Measurements from ENCODE around the gene BTBD9. TPM values are rescaled to one million over a fixed set of nuclear protein-coding genes. Genes with fewer than 3 reads are reported as not detected.

BTBD9 gene
- total and polyA plus RNA-seq, 9 of the 15 experiments (the other 6 are each of a cell fraction or from before 2014, with no cell fraction given), result 0.08 to 1.6 (median 0.58) TPM

GRCh38 chr6:38639498-38640215 is at the start of gene BTBD9 (continued):
- no peak for TF ChIP-seq RERE (CRISPR knock-in tag; IDR thresholded peaks at IDR 0.05; ENCODE audit: borderline replicate concordance)
- no peak for TF ChIP-seq GATAD2A (IDR thresholded peaks at IDR 0.05)
- TF ChIP-seq FOXK2 (conservative IDR thresholded peaks at IDR 0.05 in 1 of 2, IDR thresholded peaks at IDR 0.05 in 1 of 2; ENCODE audit: low read depth in 2 of 2), result no peak
- no peak for TF ChIP-seq RBM22 (IDR thresholded peaks at IDR 0.05; ENCODE audit: low read depth, low read length, poor library complexity, severe bottlenecking)
- TF ChIP-seq BRCA1 (IDR thresholded peaks at IDR 0.05), result no peak
- no peak for TF ChIP-seq BRCA1 (CRISPR knock-in tag; IDR thresholded peaks at IDR 0.05)
- no peak for TF ChIP-seq MCM3 (IDR thresholded peaks at IDR 0.05)
- no peak for TF ChIP-seq PURB (CRISPR knock-in tag; IDR thresholded peaks at IDR 0.05; ENCODE audit: low read depth)
- no peak for TF ChIP-seq SMAD2 (IDR thresholded peaks at IDR 0.05; ENCODE audit: low read depth, low read length)
- TF ChIP-seq ZNF699 (CRISPR knock-in tag; IDR thresholded peaks at IDR 0.05; ENCODE audit: insufficient replicate concordance), result no peak
- peak; percentile 47; the same call in 1 of the 2 replicates for TF ChIP-seq RB1 (IDR thresholded peaks at IDR 0.05; ENCODE audit: low read depth)
- TF ChIP-seq KLF13 (tag; IDR thresholded peaks at IDR 0.05; ENCODE audit: borderline replicate concordance, low read depth), result peak; percentile 85; the same call in 1 of the 2 replicates
- TF ChIP-seq POLR2AphosphoS2 (IDR thresholded peaks at IDR 0.05; ENCODE audit: low read length), result no peak
- no peak for TF ChIP-seq ZNF280A (IDR thresholded peaks at IDR 0.05; ENCODE audit: low read depth, partially characterized antibody)
- TF ChIP-seq ZEB2 (IDR thresholded peaks at IDR 0.05), result no peak
- TF ChIP-seq HDGF (IDR thresholded peaks at IDR 0.05), result no peak
- TF ChIP-seq NFRKB (IDR thresholded peaks at IDR 0.05; ENCODE audit: low read depth), result no peak
- TF ChIP-seq CREM (IDR thresholded peaks at IDR 0.05; ENCODE audit: low read depth), result peak; percentile 95
- TF ChIP-seq SAP30 (IDR thresholded peaks at IDR 0.05; ENCODE audit: borderline replicate concordance, insufficient read depth, low read depth, low read length, poor library complexity, severe bottlenecking), result no peak
- no peak for TF ChIP-seq TRIM24 (IDR thresholded peaks at IDR 0.05)
- 0 out of 2 replicates have a peak, but pooled peaks have one; percentile 19 for TF ChIP-seq ETV1 (tag; conservative IDR thresholded peaks at IDR 0.05; ENCODE audit: low read depth)
- TF ChIP-seq ZNF197 (CRISPR knock-in tag; IDR thresholded peaks at IDR 0.05; ENCODE audit: low read depth), result peak; percentile 88
- no peak for TF ChIP-seq TBP (optimal IDR thresholded peaks at IDR 0.05; ENCODE audit: low read depth, low read length)
- TF ChIP-seq GABPB1 (CRISPR knock-in tag; IDR thresholded peaks at IDR 0.05), result no peak
- TF ChIP-seq RHOXF2B (CRISPR knock-in tag; conservative IDR thresholded peaks at IDR 0.05), result no peak
